AG10803 (cell line): ENCODE measurements around the gene CADM1.

Experiments
- DNase-seq: peaks from one replicate; pipeline ENCODE4 v3.0.0; 2010; ENCODE audit warnings: low read depth
- H3K4me3 ChIP-seq: 2 replicates; pipeline ENCODE4 v1.5.1; 2011; ENCODE audit warnings: mild to moderate bottlenecking, low read length, control low read depth
- TF ChIP-seq, protein P1 (sequence below): conservative IDR thresholded peaks from 2 replicates; pipeline ENCODE4 v1.5.1; 2011; ENCODE audit warnings: mild to moderate bottlenecking, low read length, control low read depth, inconsistent platforms

CADM1 gene

DNA sequence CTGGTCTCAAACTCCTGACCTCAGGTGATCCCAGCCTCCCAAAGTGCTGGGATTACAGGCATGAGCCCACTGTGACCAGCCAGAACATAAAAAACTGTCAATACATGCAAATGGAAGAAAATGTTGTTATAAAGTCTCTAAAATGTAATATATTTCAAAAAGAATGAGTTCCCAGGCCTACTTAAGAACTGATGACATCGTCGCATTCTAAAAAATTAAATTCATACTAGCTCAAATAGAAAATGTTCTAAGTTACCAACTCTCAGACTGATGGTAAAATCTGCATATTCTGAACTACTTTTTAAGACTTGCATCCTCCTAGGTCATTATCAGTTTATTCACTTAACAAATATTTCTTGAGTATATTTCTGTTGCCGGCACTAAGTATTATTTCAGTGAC, 163.3 kb downstream of the CADM1 start:
- DNase-seq: no peak
- no peak overlapping the region for H3K4me3 ChIP-seq
- TF ChIP-seq, protein P1, sequence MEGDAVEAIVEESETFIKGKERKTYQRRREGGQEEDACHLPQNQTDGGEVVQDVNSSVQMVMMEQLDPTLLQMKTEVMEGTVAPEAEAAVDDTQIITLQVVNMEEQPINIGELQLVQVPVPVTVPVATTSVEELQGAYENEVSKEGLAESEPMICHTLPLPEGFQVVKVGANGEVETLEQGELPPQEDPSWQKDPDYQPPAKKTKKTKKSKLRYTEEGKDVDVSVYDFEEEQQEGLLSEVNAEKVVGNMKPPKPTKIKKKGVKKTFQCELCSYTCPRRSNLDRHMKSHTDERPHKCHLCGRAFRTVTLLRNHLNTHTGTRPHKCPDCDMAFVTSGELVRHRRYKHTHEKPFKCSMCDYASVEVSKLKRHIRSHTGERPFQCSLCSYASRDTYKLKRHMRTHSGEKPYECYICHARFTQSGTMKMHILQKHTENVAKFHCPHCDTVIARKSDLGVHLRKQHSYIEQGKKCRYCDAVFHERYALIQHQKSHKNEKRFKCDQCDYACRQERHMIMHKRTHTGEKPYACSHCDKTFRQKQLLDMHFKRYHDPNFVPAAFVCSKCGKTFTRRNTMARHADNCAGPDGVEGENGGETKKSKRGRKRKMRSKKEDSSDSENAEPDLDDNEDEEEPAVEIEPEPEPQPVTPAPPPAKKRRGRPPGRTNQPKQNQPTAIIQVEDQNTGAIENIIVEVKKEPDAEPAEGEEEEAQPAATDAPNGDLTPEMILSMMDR: no peak

DNA sequence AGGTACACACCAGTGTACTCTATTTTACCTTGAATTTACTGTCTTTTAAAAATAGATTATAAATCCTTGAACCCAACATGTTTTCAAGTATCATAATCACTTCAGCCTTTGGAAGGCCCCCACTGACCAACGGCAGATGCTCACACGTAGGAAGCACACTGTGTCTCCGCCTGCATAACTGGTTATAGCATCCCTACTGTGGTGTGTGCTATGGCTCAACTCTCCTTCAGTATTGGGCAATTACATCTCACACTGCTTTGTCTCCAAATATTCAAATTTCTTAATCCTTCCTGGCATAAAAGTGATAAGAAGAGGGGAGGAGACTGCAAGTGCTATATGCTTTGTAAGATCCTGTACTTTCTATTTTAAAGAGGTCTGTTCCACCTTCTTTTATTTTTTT, 165.7 kb downstream of the CADM1 start:
- H3K4me3 ChIP-seq: no peak overlapping the region
- TF ChIP-seq, protein P1: no peak
- DNase-seq: no peak

DNA sequence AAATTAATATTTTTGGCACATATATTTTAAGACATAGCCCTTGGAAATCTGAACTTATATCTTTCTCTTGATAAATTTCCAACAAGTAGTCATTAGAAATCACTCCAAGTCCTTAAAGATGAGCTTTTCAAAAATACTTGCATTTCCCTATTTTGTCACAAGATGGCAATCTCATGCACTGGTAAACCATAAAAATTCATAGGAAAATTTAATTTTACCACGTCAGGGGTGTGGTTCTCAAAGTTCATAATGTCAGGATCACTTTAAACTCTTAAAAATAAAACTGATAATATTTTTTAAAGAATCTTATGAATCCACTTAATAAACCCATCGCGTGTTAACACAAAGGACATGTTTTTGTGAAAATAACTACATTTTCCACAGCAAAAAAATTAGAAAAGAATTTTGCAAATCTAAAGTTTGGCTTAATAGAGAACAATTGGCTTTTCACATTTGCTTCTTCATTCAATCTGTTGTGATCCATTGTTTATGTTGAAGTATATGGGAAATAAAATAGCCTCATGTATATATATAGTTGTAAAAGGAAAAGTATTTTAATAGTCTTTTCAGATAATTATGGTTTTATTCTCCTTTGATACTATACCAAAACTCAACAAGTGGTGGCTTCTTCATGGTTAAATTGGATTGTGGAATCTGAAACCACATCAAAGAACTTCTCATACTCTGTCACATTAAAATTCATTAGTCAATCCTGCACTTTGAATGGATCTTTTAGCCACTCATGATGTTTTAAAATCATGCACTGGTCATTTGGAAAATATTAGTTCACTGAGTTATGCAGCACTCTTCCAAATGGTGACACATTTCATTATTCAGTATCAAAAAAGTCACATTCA, 169.1 kb downstream of the CADM1 start:
- no peak overlapping the region for H3K4me3 ChIP-seq
- peak; percentile 37 for DNase-seq
- TF ChIP-seq, protein P1: peak; percentile 79

DNA sequence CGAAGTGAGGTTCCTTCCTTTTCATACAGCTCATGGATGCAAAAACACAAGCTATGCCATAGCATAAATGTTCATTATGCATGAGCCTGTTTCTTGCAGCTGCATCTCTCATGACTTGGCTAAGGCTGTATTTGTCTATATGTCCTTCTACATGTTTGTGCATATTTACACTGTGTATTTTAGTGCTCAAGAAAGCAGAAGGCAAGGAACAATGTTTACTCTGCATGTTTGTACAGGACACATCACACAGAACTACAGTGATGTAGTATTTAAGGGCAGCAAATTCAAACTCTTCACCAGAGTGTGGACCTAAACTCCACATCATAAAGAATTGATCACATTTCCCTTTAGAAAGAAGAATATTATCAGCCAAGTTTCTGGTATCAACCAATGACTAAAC, 170.3 kb downstream of the CADM1 start:
- no peak overlapping the region for H3K4me3 ChIP-seq
- TF ChIP-seq, protein P1: no peak
- DNase-seq: no peak

DNA sequence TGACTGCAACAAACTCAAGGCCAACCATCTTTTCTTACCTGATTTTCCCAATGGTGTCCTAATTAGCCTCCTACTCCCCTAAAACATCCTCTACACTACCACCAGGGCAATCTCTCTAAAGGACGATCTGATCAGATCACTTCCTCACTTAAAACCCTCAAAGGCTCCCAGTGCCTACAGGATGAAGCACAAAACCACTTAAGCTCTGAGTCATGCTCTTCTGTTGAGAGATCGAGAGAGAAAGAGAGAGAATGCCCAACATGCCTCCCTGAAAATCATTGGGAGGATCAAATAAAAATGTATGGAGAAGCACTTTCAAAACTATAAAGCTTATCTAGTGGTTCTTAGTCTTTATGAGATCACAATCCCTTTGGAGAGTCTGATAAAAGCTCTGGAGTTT, 171.1 kb downstream of the CADM1 start:
- H3K4me3 ChIP-seq: no peak overlapping the region
- peak; percentile 29 for DNase-seq
- TF ChIP-seq, protein P1: no peak

DNA sequence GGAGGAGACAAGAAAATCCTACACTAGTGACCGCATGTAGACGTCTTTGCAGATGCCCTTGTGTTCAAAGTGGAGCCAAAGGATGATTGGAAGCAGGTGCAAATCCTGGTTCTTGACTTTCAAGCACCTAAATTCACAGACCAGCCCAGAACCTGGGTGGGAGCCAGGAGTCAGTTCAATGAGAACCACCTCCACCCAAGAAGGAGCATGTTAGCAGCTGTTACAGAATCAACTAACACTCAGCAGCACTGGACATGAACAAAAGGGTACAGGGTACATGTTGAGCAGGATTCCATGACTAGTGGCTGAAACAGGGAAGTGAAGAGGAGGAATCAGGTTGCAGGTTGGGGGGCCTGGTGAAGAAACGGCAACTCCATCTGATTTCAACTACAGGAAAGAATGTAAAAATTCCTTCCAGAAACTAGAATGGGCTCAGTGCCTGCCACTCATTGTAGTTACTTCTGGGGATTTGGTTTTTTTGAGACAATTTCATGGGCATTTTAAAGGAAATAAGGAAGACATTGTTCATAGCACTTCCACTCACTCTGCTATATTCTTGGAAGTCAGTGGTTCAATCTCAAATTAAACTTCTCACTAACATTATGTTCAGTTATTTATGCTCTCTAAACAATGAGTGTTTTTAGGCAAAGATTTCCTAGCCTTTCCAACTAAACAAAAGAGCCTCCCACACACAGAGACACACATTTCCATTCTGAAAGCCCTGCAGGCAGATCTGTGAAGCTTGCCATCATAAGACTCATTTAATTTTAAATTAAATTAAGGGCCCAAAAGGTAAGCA, 173.3 kb downstream of the CADM1 start:
- TF ChIP-seq, protein P1: no peak
- DNase-seq: no peak
- no peak overlapping the region for H3K4me3 ChIP-seq

DNA sequence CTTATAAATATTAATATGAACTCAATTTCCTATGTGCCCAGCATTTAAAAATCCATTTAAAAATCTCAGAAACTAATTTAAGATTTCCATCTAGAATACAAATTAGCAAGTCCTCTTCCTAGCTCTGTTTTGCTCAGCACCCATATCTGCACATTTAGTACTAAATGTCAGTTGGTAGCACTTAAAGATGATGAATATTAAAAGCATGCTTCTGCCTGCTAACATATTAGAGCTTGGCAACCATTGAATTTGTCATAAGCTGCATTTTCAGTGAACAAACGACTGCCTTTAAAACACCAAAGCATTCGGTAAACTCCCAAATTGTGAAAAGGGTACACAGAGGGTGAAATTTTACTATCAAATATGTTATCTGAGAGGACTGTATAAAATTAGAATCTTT, 177.7 kb downstream of the CADM1 start:
- H3K4me3 ChIP-seq: no peak overlapping the region
- DNase-seq: no peak
- TF ChIP-seq, protein P1: no peak
